Measurements from ENCODE around the gene FOXL1. TPM values are rescaled to one million over a fixed set of nuclear protein-coding genes. Genes with fewer than 3 reads are reported as not detected.

The FOXL1 gene
- total and polyA plus RNA-seq, 2 of the 13 experiments (the other 11 are each of a cell fraction or from before 2014, with no cell fraction given), result not detected

- ATAC-seq, result no peak
Observed at GRCh38 chr16:86549076-86549892, 29.1 kb upstream of the FOXL1 start.

GRCh38 chr16:86549893-86550190, 28.5 kb upstream of the FOXL1 start:
- BruUV-seq (replicated peaks), result no TSS peak
- no peak overlapping the region for H3K4me2 ChIP-seq (ENCODE audit: low read depth, low read length)
- H3K27me3 ChIP-seq (ENCODE audit: control insufficient read depth in 1 of 2, insufficient read depth in 2 of 2, low read length in 2 of 2), result no peaks in the 10 kb centered on the region
- ChIA-PET CTCF (ENCODE audit: low intra/inter-chr PET ratio, low total read pairs) (no interaction called here), POLR2A (no interaction called here)
- WGBS (ENCODE audit: low lambda C conversion rate), result 80% methylated on average over 1 of the region's 7 CpGs
- intact Hi-C loops (cut with micrococcal nuclease; ENCODE audit: unreplicated experiment) (no loop called here), in situ Hi-C loops (cut with HindIII; ENCODE audit: extremely low pct_ligation_motif_present, low pct_unique_long_range_greater_than_20kb) (no loop called here)
- TF ChIP-seq KMT2B (CRISPR knock-in tag; IDR thresholded peaks at IDR 0.05) (no peak), ZNF616 (CRISPR knock-in tag; IDR thresholded peaks at IDR 0.05; ENCODE audit: low read depth) (0 out of 2 replicates have a peak, but pooled peaks have one; percentile 24), KDM5A (IDR thresholded peaks at IDR 0.05; ENCODE audit: borderline replicate concordance, low read length) (no peak), TRAFD1 (CRISPR knock-in tag; IDR thresholded peaks at IDR 0.05; ENCODE audit: borderline replicate concordance) (no peak)
- no peak overlapping the region for H3K27ac ChIP-seq (ENCODE audit: extremely low read length, insufficient read depth, low read length)
- no peak for DNase-seq (ENCODE audit: low spot score)
- no peaks in the 10 kb centered on the region for H3K9me3 ChIP-seq (ENCODE audit: low read length)
- ATAC-seq, result no peak
- H3K4me3 ChIP-seq (replicated peaks in 1 of 3; ENCODE audit: insufficient read depth in 1 of 3, low read depth in 2 of 3, low read length in 3 of 3), result no peak overlapping the region
- no peak overlapping the region for H3K9ac ChIP-seq (ENCODE audit: insufficient read depth, low read depth, low read length)
- peaks cover 5% of the 10 kb centered on the region for H3K4me1 ChIP-seq (ENCODE audit: insufficient read depth, low read length)
- no peak overlapping the region for H2AFZ ChIP-seq (ENCODE audit: low read length)
- H4K20me1 ChIP-seq (ENCODE audit: insufficient read depth, low read length), result no peaks in the 10 kb centered on the region
- peaks cover 8% of the 10 kb centered on the region for H3K79me2 ChIP-seq (ENCODE audit: insufficient read depth, low read length)
- peaks cover 18 to 61% of the 10 kb centered on the region in 2 experiments for H3K36me3 ChIP-seq (replicated peaks in 1 of 2; ENCODE audit: control insufficient read depth in 1 of 2, insufficient read depth in 2 of 2, low read length in 2 of 2)
- no peak for FAIRE-seq

More at GRCh38 chr16:86549076-86549892, 29.1 kb upstream of the FOXL1 start:
- ChIA-PET POLR2A (no interaction called here), CTCF (ENCODE audit: low intra/inter-chr PET ratio, low total read pairs) (no interaction called here)
- Histone ChIP-seq H3K79me2 (ENCODE audit: insufficient read depth, low read length) (peaks cover 4% of the 10 kb centered on the region), H3K4me1 (ENCODE audit: insufficient read depth, low read length) (peaks cover 4% of the 10 kb centered on the region), H2AFZ (ENCODE audit: low read length) (no peak overlapping the region), H3K27me3 (ENCODE audit: control insufficient read depth in 1 of 2, insufficient read depth in 2 of 2, low read length in 2 of 2) (no peaks in the 10 kb centered on the region), H3K4me3 (replicated peaks in 1 of 3; ENCODE audit: insufficient read depth in 1 of 3, low read depth in 2 of 3, low read length in 3 of 3) (no peak overlapping the region), H3K9me3 (ENCODE audit: low read length) (no peaks in the 10 kb centered on the region), H3K4me2 (ENCODE audit: low read depth, low read length) (no peak overlapping the region), H3K27ac (ENCODE audit: extremely low read length, insufficient read depth, low read length) (no peak overlapping the region), H4K20me1 (ENCODE audit: insufficient read depth, low read length) (no peaks in the 10 kb centered on the region), H3K9ac (ENCODE audit: insufficient read depth, low read depth, low read length) (no peak overlapping the region), H3K36me3 (replicated peaks in 1 of 2; ENCODE audit: control insufficient read depth in 1 of 2, insufficient read depth in 2 of 2, low read length in 2 of 2) (peaks cover 18 to 61% of the 10 kb centered on the region in 2 experiments)
- BruUV-seq (replicated peaks), result no TSS peak
- DNase-seq (ENCODE audit: low spot score), result no peak
- TF ChIP-seq KLF6 (CRISPR knock-in tag; IDR thresholded peaks at IDR 0.05), result no peak
- intact Hi-C loops (cut with micrococcal nuclease; ENCODE audit: unreplicated experiment), result no loop called here
- 82% methylated on average over 7 of the region's 8 CpGs for WGBS (ENCODE audit: low lambda C conversion rate)
- in situ Hi-C loops (cut with HindIII; ENCODE audit: extremely low pct_ligation_motif_present, low pct_unique_long_range_greater_than_20kb), result no loop called here
- FAIRE-seq, result no peak
